Cardiac muscle cell (in vitro differentiated cells and primary cell): Measurements from ENCODE around the gene XYLT1. TPM values are rescaled to one million over a fixed set of nuclear protein-coding genes. Genes with fewer than 3 reads are reported as not detected.

Experiments used
- DNase-seq, 2 donors: peaks; one replicate each; pipeline versions ENCODE4 v3.0.0 to v3.0.0-alpha.2; 2010 to 2017; ENCODE audit warnings: low read depth in 1 of 2, low spot score in 1 of 2
- H3K27ac ChIP-seq: fragments of 200-600 bp; sonication (generic); 2 replicates; pipeline ENCODE4 v1.5.1; 2016
- H3K27me3 ChIP-seq: fragments of 200-600 bp; sonication (generic); 2 replicates; pipeline ENCODE4 v1.6.0; 2016; ENCODE audit warnings: control low read depth
- H3K36me3 ChIP-seq: fragments of 200-600 bp; sonication (generic); 2 replicates; pipeline ENCODE4 v1.5.1; 2016; ENCODE audit warnings: control low read depth
- H3K4me1 ChIP-seq: fragments of 200-600 bp; sonication (generic); 2 replicates; pipeline ENCODE4 v1.8.1; 2017; ENCODE audit warnings: low read depth, mild to moderate bottlenecking, mixed run types
- H3K4me3 ChIP-seq: fragments of 200-600 bp; sonication (generic); 2 replicates; pipeline ENCODE4 v1.5.1; 2016; ENCODE audit warnings: mild to moderate bottlenecking
- H3K9me3 ChIP-seq: fragments of 200-600 bp; sonication (generic); 2 replicates; pipeline ENCODE4 v1.5.1; 2017; ENCODE audit warnings: low read depth, mild to moderate bottlenecking, control low read depth
- CTCF ChIP-seq: IDR thresholded peaks from 2 replicates; pipeline ENCODE4 v1.5.1; 2012; ENCODE audit warnings: low read depth, mild to moderate bottlenecking, low read length
- polyA plus RNA-seq: library from polyadenylated mRNA; unstranded; fragments of >200 nt; fragmentation: Nextera tagmentation; extraction: Ambion mirVana; gene quantifications from 2 replicates; pipeline ENCODE4 v1.2.1, GENCODE V29; 2016
- total RNA-seq: library from RNA; depleted of rRNA; stranded (reverse); fragments of >200 nt; gene quantifications from 2 replicates; pipeline ENCODE4 v1.2.3, GENCODE V29; 2016

Gene XYLT1
- total and polyA plus RNA-seq, 2 experiments from 2014 or later, result 3.1 to 7.2 TPM

GRCh38 chr16:17305694-17306093 is 165.1 kb downstream of the XYLT1 start:
- DNase-seq, result no peak
- Histone ChIP-seq H3K4me1 (peaks cover 5% of the 10 kb centered on the region), H3K4me3 (no peak overlapping the region), H3K27me3 (no peaks in the 10 kb centered on the region), H3K27ac (no peak overlapping the region), H3K36me3 (no peaks in the 10 kb centered on the region), H3K9me3 (no peaks in the 10 kb centered on the region)
- no peak for TF ChIP-seq CTCF

GRCh38 chr16:17304491-17305119 is 166.2 kb downstream of the XYLT1 start:
- TF ChIP-seq CTCF, result no peak
- H3K4me1 ChIP-seq, result peaks cover 11% of the 10 kb centered on the region
- H3K36me3 ChIP-seq, result no peaks in the 10 kb centered on the region
- H3K27ac ChIP-seq, result no peak overlapping the region
- H3K9me3 ChIP-seq, result no peaks in the 10 kb centered on the region
- no peak overlapping the region for H3K4me3 ChIP-seq
- H3K27me3 ChIP-seq, result no peaks in the 10 kb centered on the region
- no peak for DNase-seq

- H3K27me3 ChIP-seq, result no peaks in the 10 kb centered on the region
- H3K27ac ChIP-seq, result no peak overlapping the region
- TF ChIP-seq CTCF, result no peak
- no peak overlapping the region for H3K4me3 ChIP-seq
- H3K36me3 ChIP-seq, result no peaks in the 10 kb centered on the region
- DNase-seq, result no peak
- H3K9me3 ChIP-seq, result no peaks in the 10 kb centered on the region
- peaks cover 16% of the 10 kb centered on the region for H3K4me1 ChIP-seq
Observed at GRCh38 chr16:17304106-17304490, 166.7 kb downstream of the XYLT1 start.

GRCh38 chr16:17303101-17303500 is 167.7 kb downstream of the XYLT1 start:
- Histone ChIP-seq H3K9me3 (no peaks in the 10 kb centered on the region), H3K27me3 (no peaks in the 10 kb centered on the region), H3K4me1 (peaks cover 16% of the 10 kb centered on the region), H3K36me3 (no peaks in the 10 kb centered on the region), H3K27ac (no peak overlapping the region), H3K4me3 (no peak overlapping the region)
- no peak for DNase-seq
- no peak for TF ChIP-seq CTCF

- no peak for DNase-seq
- Histone ChIP-seq H3K36me3 (no peaks in the 10 kb centered on the region), H3K4me1 (peaks cover 16% of the 10 kb centered on the region), H3K27ac (no peak overlapping the region), H3K4me3 (no peak overlapping the region), H3K27me3 (no peaks in the 10 kb centered on the region), H3K9me3 (no peaks in the 10 kb centered on the region)
- no peak for TF ChIP-seq CTCF
Observed at GRCh38 chr16:17302620-17303019, 168.1 kb downstream of the XYLT1 start.
